GM18499 (cell line): Measurements from ENCODE around the gene SPATA32.
"Not testable (repeated sequence)": the region's sequence is repeated elsewhere in the genome, so short reads cannot be mapped to it uniquely, and the experiment has no call there.

ENCODE experiments used
- ATAC-seq: cut with Tn5 transposase; IDR thresholded peaks from one replicate; pipeline ENCODE4 v1.9.1; 2021; ENCODE audit warnings: moderate number of reproducible peaks; ENCODE audit not compliant: insufficient read depth, unreplicated experiment

SPATA32 gene

GRCh38 chr17:45274033-45274432, 12.1 kb upstream of the SPATA32 start:
- no peak for ATAC-seq

GRCh38 chr17:45273551-45273957, 11.7 kb upstream of the SPATA32 start:
- no peak for ATAC-seq

GRCh38 chr17:45271603-45272002, 9.7 kb upstream of the SPATA32 start:
- no peak for ATAC-seq

GRCh38 chr17:45270828-45271418, 9.0 kb upstream of the SPATA32 start:
- no peak for ATAC-seq

GRCh38 chr17:45269912-45270311, 8.0 kb upstream of the SPATA32 start:
- ATAC-seq, result no peak

- ATAC-seq, result no peak
Measured at GRCh38 chr17:45267436-45268055, 5.7 kb upstream of the SPATA32 start.

- no peak for ATAC-seq
Measured at GRCh38 chr17:45266372-45266926, 4.6 kb upstream of the SPATA32 start.

GRCh38 chr17:45265821-45266220, 3.9 kb upstream of the SPATA32 start:
- ATAC-seq, result no peak

- no peak for ATAC-seq
Measured at GRCh38 chr17:45264988-45265387, 3.1 kb upstream of the SPATA32 start.

GRCh38 chr17:45264430-45264829, 2.5 kb upstream of the SPATA32 start:
- no peak for ATAC-seq

- no peak for ATAC-seq
Measured at GRCh38 chr17:45263477-45263860, 1.6 kb upstream of the SPATA32 start.

GRCh38 chr17:45262516-45263476, 902 bp upstream of the SPATA32 start:
- no peak for ATAC-seq

- ATAC-seq, result no peak
Measured at GRCh38 chr17:45260204-45260783, 1.6 kb downstream of the SPATA32 start.

GRCh38 chr17:45258981-45259380, 2.9 kb downstream of the SPATA32 start:
- ATAC-seq, result no peak

- no peak for ATAC-seq
Measured at GRCh38 chr17:45257115-45257514, 4.8 kb downstream of the SPATA32 start.

GRCh38 chr17:45256114-45256966, 5.6 kb downstream of the SPATA32 start:
- ATAC-seq, result no peak

- ATAC-seq, result no peak
Measured at GRCh38 chr17:45255358-45255757, 6.5 kb downstream of the SPATA32 start.

GRCh38 chr17:45253879-45254278, 8.0 kb downstream of the SPATA32 start:
- no peak for ATAC-seq

GRCh38 chr17:45253237-45253636, 8.7 kb downstream of the SPATA32 start:
- not testable (repeated sequence) for ATAC-seq

GRCh38 chr17:45251931-45252330, 10.0 kb downstream of the SPATA32 start:
- no peak for ATAC-seq
